GM18517 (cell line): ENCODE data around the gene STK17B.
"Not testable (repeated sequence)": the region's sequence is repeated elsewhere in the genome, so short reads cannot be mapped to it uniquely, and the experiment has no call there.

Source experiments
- ATAC-seq: cut with Tn5 transposase; IDR thresholded peaks from one replicate; pipeline ENCODE4 v1.9.1; 2021; ENCODE audit warnings: mild to moderate bottlenecking, moderate library complexity; ENCODE audit not compliant: unreplicated experiment

The STK17B gene

GRCh38 chr2:196113061-196113974, 58.1 kb downstream of the STK17B start:
- no peak for ATAC-seq

DNA sequence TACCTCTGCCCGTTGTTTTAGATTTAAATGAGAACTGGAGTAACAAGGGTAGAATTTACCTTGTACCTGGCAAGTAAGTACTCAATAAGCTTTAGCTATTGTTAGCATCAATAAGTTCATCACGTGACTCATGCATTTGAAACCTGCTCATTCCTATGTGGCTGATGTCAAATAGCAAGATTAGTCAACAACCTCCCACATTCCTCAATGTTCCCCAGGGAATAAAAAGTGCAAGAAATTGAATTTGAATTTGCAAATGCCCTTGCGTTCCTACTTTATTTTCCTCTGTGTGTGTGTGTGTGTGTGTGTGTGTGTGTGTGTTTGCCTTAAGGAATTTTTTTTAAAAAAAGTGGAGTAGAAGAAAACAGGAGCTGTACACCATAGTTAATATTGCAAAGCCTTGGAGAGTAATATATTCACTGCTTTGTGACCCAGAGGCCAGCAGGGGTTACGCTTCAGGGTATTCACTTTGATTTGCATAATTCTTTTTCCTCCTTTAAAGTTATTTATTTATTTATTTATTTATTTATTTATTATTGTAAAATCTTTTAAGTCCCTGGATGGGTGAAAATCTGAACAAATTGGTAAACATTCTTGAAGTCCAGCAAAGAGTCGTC, 58.9 kb downstream of the STK17B start:
- no peak for ATAC-seq

DNA sequence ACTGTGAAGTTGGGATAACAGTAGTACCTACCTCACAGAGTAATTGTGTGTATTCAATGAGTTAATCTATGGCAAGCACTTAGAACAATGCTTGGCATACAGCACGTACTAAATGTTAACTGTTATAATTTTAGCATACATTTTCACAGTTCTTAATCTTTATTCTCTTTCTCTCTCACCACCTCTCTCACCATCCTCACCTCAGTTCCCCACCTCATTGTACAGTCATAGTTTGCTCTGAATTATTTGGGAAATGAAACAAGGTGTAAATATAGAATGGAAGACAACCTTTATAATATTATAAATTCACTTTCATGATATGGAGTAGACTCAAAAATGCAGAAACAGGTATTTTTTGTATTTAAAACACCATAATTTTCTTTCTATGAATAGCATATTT, 62.8 kb downstream of the STK17B start:
- ATAC-seq = no peak

- ATAC-seq = no peak
These were observed 65.4 kb downstream of the STK17B start for GRCh38 chr2:196105951-196106350.

GRCh38 chr2:196104066-196104465, 67.3 kb downstream of the STK17B start:
- ATAC-seq = no peak

DNA sequence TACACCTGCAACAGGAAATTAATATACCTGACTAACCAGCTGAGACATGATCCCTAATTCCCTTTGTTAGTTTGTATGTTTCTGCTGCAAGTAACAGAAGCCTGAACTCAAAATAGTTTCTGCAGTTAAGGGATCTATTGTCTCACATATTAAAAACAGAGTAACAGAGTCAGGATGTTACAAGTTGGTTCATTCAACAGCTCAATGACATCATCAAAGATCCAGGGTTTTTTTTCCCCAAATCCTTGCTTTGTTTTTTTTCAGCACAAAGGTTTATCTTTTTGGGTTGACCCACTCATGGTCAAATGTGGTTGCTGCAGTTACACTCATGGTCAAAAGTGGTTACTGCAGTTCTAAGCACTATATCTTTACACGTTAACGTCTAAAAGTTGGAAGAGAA, 67.8 kb downstream of the STK17B start:
- no peak for ATAC-seq

- peak; percentile 98 for ATAC-seq
These were observed 69.9 kb downstream of the STK17B start for GRCh38 chr2:196101325-196101991.

DNA sequence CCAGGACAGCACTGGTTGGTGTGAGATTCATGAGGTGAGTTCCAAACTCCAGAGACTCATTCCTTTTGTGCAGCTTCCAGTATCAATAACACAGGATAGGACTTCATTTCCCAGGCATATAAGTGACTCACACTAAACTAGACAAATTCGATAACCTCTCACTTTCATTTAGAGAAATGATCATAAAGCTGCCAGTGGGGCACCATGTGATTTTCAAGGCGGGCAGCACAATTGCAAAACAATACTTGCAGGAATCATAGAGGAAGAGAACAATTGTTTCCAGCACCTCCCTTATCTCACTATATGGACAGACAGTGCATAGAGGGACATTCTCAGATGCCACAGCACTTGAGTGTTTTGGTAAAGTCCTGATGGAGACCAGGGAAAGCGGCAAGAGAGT, 71.5 kb downstream of the STK17B start:
- ATAC-seq = no peak

DNA sequence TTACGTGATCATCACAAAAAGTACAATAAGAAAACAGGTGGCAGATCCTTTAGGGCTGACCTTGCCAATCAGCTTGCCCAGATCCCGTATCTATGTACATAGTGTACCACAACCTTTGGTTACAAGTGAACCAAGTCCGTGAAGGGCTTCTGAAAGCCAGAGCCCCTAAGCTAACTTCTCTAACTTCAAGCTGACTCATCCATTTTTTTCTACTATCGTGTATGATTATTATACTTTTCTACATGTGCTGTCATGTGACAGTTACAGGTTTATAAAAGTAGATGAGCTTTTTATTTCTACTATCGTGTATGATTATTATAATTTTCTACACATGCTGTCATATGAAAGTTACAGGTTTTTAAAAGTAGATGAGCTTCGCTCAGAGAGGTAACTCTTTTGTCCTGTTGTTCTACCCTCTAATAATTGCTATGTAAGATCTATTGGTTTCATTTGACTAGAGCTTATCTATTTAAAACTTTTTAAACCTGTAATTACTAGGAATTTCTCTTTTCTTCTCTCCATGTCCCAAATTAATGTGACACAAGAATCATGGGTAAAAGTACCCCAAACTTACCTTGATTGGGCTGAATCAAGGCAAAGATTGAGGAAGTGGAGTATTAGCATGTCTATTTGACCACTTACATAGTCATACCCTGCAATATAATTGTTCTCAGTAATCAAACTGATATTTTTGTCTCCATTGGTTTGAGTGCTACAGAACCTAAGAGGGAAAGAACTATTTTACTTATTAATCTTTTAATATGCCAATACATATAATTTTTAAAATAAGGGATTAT, 73.3 kb downstream of the STK17B start:
- no peak for ATAC-seq

- ATAC-seq = no peak
These were observed 74.2 kb downstream of the STK17B start for GRCh38 chr2:196096982-196097745.

DNA sequence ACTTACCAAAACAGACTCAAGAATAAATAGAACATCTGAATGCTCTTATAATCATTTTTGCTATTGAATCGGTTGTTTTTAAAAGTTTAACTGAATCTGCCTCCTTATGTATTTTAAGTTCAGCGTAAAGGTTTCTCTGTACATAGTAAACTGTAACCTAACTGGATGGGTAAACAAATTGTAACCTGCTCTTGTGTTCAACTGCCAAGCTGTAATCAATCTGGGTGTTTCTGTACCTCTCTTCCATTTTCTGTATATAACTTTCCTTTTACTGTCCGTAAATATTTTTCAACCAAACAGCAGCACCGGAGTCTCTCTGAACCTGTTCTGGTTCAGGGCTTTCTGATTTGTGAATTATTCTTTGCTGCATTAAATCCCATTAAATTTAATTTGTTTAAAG, 75.1 kb downstream of the STK17B start:
- ATAC-seq = no peak

- ATAC-seq = not testable (repeated sequence)
These were observed 81.9 kb downstream of the STK17B start for GRCh38 chr2:196089448-196089847.

GRCh38 chr2:196088203-196088602, 83.2 kb downstream of the STK17B start:
- ATAC-seq = no peak

GRCh38 chr2:196086517-196087368, 84.6 kb downstream of the STK17B start:
- peak; percentile 69 for ATAC-seq

DNA sequence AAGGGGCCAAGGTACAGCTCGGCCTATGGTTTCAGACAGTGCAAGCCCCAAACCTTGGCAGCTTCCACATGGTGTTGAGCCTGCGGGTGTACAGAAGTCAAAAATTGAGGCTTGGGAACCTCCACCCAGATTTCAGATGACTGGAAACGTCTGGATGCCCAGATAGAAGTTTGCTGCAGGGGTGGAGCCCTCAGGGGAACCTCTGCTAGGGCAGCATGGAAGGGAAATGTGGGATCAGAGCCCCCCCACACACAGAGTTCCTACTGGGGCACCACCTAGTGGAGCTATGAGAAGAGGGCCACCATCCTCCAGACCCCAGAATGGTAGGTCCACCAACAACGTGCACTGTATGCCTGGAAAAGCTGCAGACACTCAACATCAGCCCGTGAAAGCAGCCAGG, 87.8 kb downstream of the STK17B start:
- ATAC-seq = no peak
